ENCODE measurements around the gene STXBP2. TPM values are rescaled to one million over a fixed set of nuclear protein-coding genes. Genes with fewer than 3 reads are reported as not detected.

Gene STXBP2
- total RNA-seq, 2 donors from 2014 or later, result 61.0 to 151 TPM

DNA sequence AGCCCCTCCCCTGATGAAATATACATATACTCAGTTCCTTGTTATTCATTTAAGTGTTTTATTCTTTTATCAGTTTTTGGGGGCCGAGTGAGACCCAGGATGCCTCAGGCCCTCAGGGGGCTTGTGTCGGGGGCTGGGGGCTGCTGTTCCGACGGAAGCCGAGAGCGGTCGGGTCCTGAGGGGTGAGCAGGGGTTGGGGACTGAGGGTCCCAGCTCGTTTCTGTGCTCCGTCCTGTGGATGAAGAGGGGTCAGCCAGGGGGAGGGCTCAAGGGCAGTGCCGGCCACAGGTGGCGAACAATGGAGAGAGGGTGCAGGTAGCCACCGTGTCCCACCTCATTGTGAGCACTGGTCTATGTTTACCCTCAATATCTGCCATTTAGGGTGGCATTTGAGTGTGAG lies 5.3 kb upstream of the STXBP2 start:
- peaks cover 50% of the 10 kb centered on the region for H3K4me1 ChIP-seq
- no peak overlapping the region for H3K27ac ChIP-seq
- intact Hi-C loops (cut with DNase I), result no loop called here
- H3K27me3 ChIP-seq, result no peaks in the 10 kb centered on the region
- no peaks in the 10 kb centered on the region for H3K9me3 ChIP-seq
- no peak overlapping the region for H3K4me3 ChIP-seq
- H3K36me3 ChIP-seq (replicated peaks in 1 of 2; ENCODE audit: insufficient read depth in 1 of 2, low read depth in 2 of 2), result no peaks in the 10 kb centered on the region
- 83 to 93% methylated on average over 11 to 12 of the region's 12 CpGs for WGBS, 2 donors
- DNase-seq (no peak), ATAC-seq (no peak)
- TF ChIP-seq, protein P1, sequence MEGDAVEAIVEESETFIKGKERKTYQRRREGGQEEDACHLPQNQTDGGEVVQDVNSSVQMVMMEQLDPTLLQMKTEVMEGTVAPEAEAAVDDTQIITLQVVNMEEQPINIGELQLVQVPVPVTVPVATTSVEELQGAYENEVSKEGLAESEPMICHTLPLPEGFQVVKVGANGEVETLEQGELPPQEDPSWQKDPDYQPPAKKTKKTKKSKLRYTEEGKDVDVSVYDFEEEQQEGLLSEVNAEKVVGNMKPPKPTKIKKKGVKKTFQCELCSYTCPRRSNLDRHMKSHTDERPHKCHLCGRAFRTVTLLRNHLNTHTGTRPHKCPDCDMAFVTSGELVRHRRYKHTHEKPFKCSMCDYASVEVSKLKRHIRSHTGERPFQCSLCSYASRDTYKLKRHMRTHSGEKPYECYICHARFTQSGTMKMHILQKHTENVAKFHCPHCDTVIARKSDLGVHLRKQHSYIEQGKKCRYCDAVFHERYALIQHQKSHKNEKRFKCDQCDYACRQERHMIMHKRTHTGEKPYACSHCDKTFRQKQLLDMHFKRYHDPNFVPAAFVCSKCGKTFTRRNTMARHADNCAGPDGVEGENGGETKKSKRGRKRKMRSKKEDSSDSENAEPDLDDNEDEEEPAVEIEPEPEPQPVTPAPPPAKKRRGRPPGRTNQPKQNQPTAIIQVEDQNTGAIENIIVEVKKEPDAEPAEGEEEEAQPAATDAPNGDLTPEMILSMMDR (IDR thresholded peaks at IDR 0.05), result no peak
- no peak for TF ChIP-seq POLR2A (IDR thresholded peaks at IDR 0.05)

DNA sequence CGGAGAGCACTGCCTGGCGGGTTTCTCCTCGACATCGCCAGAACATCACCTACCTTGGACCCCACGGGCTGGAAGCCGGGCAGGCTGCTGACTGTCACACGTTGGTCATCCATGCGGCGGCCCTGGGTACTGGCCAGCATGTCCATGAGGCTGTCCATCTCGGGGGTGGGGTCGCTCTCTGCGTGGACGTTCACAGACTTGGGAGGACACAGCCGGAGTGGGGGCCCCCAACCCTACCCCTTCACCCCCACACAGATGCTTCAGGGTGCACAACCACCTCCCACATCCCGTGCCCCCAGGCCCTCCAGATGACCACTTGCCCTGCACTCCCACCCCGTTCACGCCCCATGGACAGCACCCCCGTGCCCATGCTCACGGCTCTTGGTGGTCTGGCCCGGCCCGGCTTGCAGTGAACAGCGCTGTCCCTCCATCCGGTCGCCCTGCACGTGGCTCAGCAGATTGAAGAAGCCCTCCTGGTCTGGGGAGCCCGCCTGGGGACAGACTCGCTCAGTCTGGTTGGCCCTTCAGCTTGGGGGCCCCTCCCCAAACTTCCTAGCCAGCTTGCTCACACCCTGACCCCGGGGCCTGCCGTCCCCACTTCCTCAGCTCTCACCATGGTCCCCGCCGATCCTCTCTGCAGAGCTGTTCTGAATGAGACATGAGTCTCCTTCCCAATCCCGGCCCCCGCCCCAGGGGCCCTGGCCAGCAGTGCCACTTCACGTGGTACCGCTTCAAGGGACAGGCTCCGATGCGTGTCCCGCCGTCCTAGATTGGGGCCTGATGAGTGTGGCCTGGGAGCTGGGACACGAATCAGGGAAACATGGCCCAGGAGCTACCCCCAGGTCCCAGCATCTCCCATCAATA lies 4.3 kb upstream of the STXBP2 start:
- TF ChIP-seq POLR2A (IDR thresholded peaks at IDR 0.05), result no peak
- TF ChIP-seq, protein P1 (IDR thresholded peaks at IDR 0.05), result no peak
- no peak for DNase-seq
- no peak overlapping the region for H3K4me3 ChIP-seq
- ATAC-seq, result no peak
- H3K27me3 ChIP-seq, result no peaks in the 10 kb centered on the region
- peaks cover 52% of the 10 kb centered on the region for H3K4me1 ChIP-seq
- H3K36me3 ChIP-seq (replicated peaks in 1 of 2; ENCODE audit: insufficient read depth in 1 of 2, low read depth in 2 of 2), result no peaks in the 10 kb centered on the region
- intact Hi-C loops (cut with DNase I), result no loop called here
- 83 to 91% methylated on average over 16 to 38 of the region's 40 CpGs for WGBS, 2 donors
- no peaks in the 10 kb centered on the region for H3K9me3 ChIP-seq
- no peak overlapping the region for H3K27ac ChIP-seq

DNA sequence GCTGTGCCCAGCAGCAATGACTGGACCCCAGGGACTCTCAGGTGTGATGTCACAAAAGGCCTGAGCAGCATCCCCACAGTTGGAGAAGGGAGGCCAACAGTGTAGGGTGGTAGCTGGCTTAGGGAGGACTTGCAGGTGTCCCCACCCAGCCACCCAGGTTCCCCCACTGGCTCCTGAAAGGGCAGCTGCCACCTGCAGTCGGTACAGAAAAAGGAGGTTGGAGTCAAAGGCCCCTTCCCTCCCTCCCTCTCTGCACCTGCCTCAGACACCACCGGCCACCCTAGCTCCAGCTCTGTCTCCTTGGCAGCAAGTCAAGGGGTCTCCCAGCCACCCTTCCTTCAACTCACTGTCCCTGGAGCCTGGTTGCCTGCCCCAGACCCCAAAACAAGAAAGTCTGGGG lies 3.2 kb upstream of the STXBP2 start, which contains the start of gene PCP2:
Gene PCP2 (minus strand): TSS at position 22 of the 400 bp plus-strand sequence. CDS start 262 bp downstream, outside the sequence.
- no peak for ATAC-seq
- no peaks in the 10 kb centered on the region for H3K36me3 ChIP-seq (replicated peaks in 1 of 2; ENCODE audit: insufficient read depth in 1 of 2, low read depth in 2 of 2)
- no peak within 1 kb of the TSS for H3K27ac ChIP-seq
- intact Hi-C loops (cut with DNase I), result no loop called here
- peaks cover 51% of the 10 kb centered on the region for H3K4me1 ChIP-seq
- no peak for DNase-seq
- WGBS, 2 donors, result 18 to 57% methylated on average over 1 to 2 of the region's 2 CpGs
- H3K9me3 ChIP-seq, result no peaks in the 10 kb centered on the region
- TF ChIP-seq POLR2A (IDR thresholded peaks at IDR 0.05), result no peak
- TF ChIP-seq, protein P1 (IDR thresholded peaks at IDR 0.05), result no peak
- no peak within 1 kb of the TSS for H3K4me3 ChIP-seq
- H3K27me3 ChIP-seq, result no peaks in the 10 kb centered on the region

DNA sequence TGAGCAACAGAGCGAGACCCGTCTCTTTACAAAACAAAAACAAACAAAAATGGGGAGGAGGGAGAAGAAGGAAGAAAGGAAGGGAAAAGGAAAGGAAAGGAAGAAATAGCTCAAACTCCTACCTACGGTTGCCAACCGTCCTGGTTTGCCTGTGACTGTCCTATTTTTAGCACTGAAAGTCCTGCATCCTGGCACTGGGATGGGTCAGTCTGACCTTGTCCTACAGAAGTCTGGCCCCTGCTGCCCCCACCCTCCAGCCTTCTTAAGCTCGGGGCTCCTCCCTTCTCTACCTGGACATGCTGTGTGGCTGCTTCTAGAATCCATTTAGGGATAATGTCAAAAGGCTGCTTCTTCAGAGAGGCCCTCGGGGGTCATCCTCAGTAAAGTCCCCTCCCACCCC lies 1.2 kb upstream of the STXBP2 start:
- H3K9me3 ChIP-seq, result no peaks in the 10 kb centered on the region
- peaks cover 45% of the 10 kb centered on the region for H3K4me1 ChIP-seq
- ATAC-seq, result no peak
- DNase-seq, result no peak
- TF ChIP-seq, protein P1 (IDR thresholded peaks at IDR 0.05), result no peak
- TF ChIP-seq POLR2A (IDR thresholded peaks at IDR 0.05), result no peak
- no peak overlapping the region for H3K27ac ChIP-seq
- H3K27me3 ChIP-seq, result no peaks in the 10 kb centered on the region
- WGBS, 2 donors, result 54 to 57% methylated on average over 6 of the region's 6 CpGs
- intact Hi-C loops (cut with DNase I), result no loop called here
- H3K4me3 ChIP-seq, result no peak overlapping the region
- H3K36me3 ChIP-seq (replicated peaks in 1 of 2; ENCODE audit: insufficient read depth in 1 of 2, low read depth in 2 of 2), result peaks cover 0 to 2% of the 10 kb centered on the region in 2 donors

All from body of pancreas (tissue), 4 donors.